Osteoblast (primary cell): Measurements from ENCODE around the gene SLIT3. TPM values are rescaled to one million over a fixed set of nuclear protein-coding genes. Genes with fewer than 3 reads are reported as not detected.

Source experiments
- DNase-seq: peaks from one replicate; pipeline ENCODE4 v3.0.0; 2011; ENCODE audit warnings: low spot score, mixed read lengths; ENCODE audit not compliant: insufficient read length; ENCODE audit errors: missing footprints
- H2AFZ ChIP-seq: 2 replicates; pipeline ENCODE4 v1.6.0; 2011; ENCODE audit warnings: mild to moderate bottlenecking, low read length
- H3K27ac ChIP-seq: 2 replicates; pipeline ENCODE4 v1.5.1; 2011; ENCODE audit warnings: mild to moderate bottlenecking, low read depth, low read length, moderate library complexity
- H3K27me3 ChIP-seq: 2 replicates; pipeline ENCODE4 v1.6.0; 2012; ENCODE audit warnings: mild to moderate bottlenecking, control low read depth, inconsistent platforms, low read length, moderate library complexity; ENCODE audit not compliant: insufficient read depth
- H3K36me3 ChIP-seq: 2 replicates; pipeline ENCODE4 v1.5.1; 2011; ENCODE audit warnings: mild to moderate bottlenecking, low read length, control low read depth, moderate library complexity; ENCODE audit not compliant: insufficient read depth
- H3K4me1 ChIP-seq: 2 replicates; pipeline ENCODE4 v1.5.1; 2011; ENCODE audit warnings: mild to moderate bottlenecking, low read length, control low read depth, moderate library complexity; ENCODE audit not compliant: insufficient read depth
- H3K4me2 ChIP-seq: 2 replicates; pipeline ENCODE4 v1.6.0; 2011; ENCODE audit warnings: mild to moderate bottlenecking, low read length; ENCODE audit not compliant: insufficient read depth
- H3K4me3 ChIP-seq: fragments of 200-600 bp; sonication (generic); 3 replicates; pipeline ENCODE4 v1.5.1; 2012; ENCODE audit warnings: mild to moderate bottlenecking, low read length, inconsistent platforms; ENCODE audit not compliant: insufficient read depth
- H3K79me2 ChIP-seq: 2 replicates; pipeline ENCODE4 v1.6.0; 2012; ENCODE audit warnings: mild to moderate bottlenecking, low read length, control low read depth, inconsistent platforms; ENCODE audit not compliant: insufficient read depth
- H3K9me3 ChIP-seq: 2 replicates; pipeline ENCODE4 v1.5.1; 2011; ENCODE audit warnings: low read depth, low read length, control low read depth
- H4K20me1 ChIP-seq: 2 replicates; pipeline ENCODE4 v1.6.0; 2012; ENCODE audit warnings: mild to moderate bottlenecking, low read length, control low read depth; ENCODE audit not compliant: insufficient read depth
- total RNA-seq: library from RNA; depleted of rRNA; stranded (reverse); fragments of >200 nt; gene quantifications from 2 replicates; pipeline ENCODE4 v1.2.3, GENCODE V29; 2012
- TF ChIP-seq, protein P1 (sequence below): IDR thresholded peaks from 2 replicates; pipeline ENCODE4 v1.5.1; 2011; ENCODE audit warnings: mild to moderate bottlenecking, low read depth, low read length, moderate library complexity; ENCODE audit errors: extremely low read depth

SLIT3 gene
- total RNA-seq, 1 donor: 37.6 TPM

DNA sequence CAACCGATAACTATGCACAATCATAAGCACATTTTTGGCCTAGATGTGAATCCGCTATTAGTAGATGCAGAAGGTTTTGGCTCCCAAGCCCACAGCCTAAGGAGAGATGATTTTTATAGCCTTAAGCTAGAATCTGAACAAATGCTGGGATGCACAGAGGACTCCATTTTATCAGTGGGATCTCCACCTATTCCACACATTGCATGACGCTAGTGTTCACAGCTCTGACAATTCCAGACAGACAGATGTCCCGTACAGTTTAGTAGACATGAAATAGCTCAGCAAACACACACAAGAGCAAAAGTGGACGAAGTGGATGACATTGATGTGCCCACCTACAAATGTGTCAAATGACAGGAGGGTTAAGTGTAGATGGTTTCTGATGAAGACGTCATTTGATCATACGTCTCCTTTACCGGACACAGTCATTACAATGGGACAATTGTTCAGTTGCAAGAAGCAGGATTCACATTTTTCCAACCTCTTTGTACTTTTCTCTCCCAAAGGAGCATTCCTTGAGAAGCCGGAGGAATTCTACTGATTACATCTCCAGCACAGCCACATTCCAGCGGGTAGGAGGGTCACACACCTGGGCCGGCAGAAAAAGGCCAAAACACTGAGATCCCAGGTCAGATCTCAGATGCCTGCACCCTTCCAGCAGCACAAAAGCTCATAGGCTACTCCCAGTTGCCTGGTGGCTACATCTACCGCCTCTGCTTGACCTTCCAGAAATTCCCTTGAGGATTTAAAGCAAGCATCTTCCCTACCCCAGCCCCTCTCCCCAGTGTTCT is 202.4 kb downstream of the SLIT3 start:
- Histone ChIP-seq H3K79me2 (no peaks in the 10 kb centered on the region), H3K27ac (no peak overlapping the region), H3K4me1 (peaks cover 37% of the 10 kb centered on the region), H3K4me2 (no peak overlapping the region), H3K9me3 (no peaks in the 10 kb centered on the region), H3K27me3 (no peaks in the 10 kb centered on the region), H4K20me1 (no peaks in the 10 kb centered on the region), H3K4me3 (no peak overlapping the region), H3K36me3 (no peaks in the 10 kb centered on the region), H2AFZ (no peak overlapping the region)
- no peak for DNase-seq
- TF ChIP-seq, protein P1, sequence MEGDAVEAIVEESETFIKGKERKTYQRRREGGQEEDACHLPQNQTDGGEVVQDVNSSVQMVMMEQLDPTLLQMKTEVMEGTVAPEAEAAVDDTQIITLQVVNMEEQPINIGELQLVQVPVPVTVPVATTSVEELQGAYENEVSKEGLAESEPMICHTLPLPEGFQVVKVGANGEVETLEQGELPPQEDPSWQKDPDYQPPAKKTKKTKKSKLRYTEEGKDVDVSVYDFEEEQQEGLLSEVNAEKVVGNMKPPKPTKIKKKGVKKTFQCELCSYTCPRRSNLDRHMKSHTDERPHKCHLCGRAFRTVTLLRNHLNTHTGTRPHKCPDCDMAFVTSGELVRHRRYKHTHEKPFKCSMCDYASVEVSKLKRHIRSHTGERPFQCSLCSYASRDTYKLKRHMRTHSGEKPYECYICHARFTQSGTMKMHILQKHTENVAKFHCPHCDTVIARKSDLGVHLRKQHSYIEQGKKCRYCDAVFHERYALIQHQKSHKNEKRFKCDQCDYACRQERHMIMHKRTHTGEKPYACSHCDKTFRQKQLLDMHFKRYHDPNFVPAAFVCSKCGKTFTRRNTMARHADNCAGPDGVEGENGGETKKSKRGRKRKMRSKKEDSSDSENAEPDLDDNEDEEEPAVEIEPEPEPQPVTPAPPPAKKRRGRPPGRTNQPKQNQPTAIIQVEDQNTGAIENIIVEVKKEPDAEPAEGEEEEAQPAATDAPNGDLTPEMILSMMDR: no peak

DNA sequence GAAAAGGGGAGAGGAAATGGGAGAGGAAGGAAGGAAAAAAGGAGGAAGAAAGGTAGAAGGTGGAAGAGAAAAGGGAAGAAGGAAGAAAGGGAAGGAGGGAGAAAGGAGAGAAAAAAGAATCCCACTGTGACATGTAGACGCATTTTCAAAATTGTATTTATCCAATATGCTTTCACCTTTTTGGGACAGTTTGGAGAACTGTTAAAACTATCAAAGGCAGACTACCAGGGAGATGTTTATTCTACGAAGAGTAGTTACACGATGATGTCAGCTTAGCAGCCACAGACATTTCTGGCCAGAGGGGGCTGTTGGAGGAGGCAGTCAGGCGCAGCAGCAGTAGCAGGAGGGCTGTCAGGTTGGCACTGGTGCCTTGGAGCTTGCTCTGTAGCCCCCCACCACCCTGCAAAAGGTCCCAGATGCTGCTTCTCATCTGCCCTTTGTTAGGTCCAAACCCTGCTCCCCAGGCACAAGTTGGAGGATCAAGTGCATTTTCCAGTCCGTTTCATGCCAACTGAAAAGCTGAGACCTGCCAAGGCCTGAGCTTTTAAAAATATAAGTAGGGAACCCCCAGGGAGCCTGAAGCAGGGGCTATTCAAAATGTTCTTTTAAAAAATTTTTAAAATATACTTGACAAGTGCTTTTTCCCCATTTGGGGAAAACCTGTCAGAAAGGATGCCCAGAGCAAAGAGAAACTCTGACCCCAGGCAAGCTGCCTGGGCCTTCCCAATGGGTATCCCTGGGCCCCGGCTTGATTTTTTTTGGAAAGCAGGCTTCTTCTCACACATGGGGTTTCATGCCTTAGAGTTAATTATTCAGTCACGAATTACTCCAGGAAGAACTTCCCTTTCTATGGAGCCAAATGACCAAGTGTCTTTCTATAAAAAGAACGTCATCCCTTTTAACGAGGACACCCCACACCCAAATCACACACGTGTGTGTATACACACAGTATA is 203.3 kb downstream of the SLIT3 start:
- Histone ChIP-seq H3K36me3 (no peaks in the 10 kb centered on the region), H2AFZ (no peak overlapping the region), H3K4me1 (peaks cover 37% of the 10 kb centered on the region), H3K4me2 (no peak overlapping the region), H3K9me3 (no peaks in the 10 kb centered on the region), H3K79me2 (no peaks in the 10 kb centered on the region), H3K27ac (no peak overlapping the region), H3K4me3 (no peak overlapping the region), H4K20me1 (no peaks in the 10 kb centered on the region), H3K27me3 (no peaks in the 10 kb centered on the region)
- TF ChIP-seq, protein P1: no peak
- DNase-seq: peak; percentile 78

DNA sequence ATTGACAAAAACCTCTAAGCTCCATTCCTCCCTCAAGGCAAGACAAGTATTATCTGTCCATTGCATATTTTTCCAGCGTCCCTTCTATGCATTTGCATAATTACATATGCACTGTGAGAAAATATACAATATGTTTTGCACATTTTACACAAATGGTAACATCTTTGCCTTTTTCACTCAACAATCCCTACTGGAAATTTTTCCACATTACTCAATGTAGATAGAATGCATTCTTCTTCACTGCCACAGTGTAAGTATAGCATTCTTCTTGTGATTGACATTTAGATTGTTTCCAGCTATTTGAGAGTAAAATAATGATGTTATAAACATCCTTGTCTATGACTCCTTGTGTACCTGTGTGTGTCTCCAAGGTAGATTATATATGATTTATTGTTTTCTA is 205.0 kb downstream of the SLIT3 start:
- no peak overlapping the region for H3K4me3 ChIP-seq
- no peaks in the 10 kb centered on the region for H4K20me1 ChIP-seq
- TF ChIP-seq, protein P1: no peak
- peaks cover 34% of the 10 kb centered on the region for H3K4me1 ChIP-seq
- no peaks in the 10 kb centered on the region for H3K79me2 ChIP-seq
- H3K4me2 ChIP-seq: no peak overlapping the region
- H2AFZ ChIP-seq: no peak overlapping the region
- H3K9me3 ChIP-seq: no peaks in the 10 kb centered on the region
- H3K27ac ChIP-seq: no peak overlapping the region
- no peak for DNase-seq
- H3K36me3 ChIP-seq: no peaks in the 10 kb centered on the region
- H3K27me3 ChIP-seq: no peaks in the 10 kb centered on the region
